ENCODE measurements around the gene IFI44. TPM values are rescaled to one million over a fixed set of nuclear protein-coding genes. Genes with fewer than 3 reads are reported as not detected.

The IFI44 gene
- polyA plus RNA-seq, 1 of the 3 experiments (the other 2 are of a cell fraction): 6.5 TPM

DNA sequence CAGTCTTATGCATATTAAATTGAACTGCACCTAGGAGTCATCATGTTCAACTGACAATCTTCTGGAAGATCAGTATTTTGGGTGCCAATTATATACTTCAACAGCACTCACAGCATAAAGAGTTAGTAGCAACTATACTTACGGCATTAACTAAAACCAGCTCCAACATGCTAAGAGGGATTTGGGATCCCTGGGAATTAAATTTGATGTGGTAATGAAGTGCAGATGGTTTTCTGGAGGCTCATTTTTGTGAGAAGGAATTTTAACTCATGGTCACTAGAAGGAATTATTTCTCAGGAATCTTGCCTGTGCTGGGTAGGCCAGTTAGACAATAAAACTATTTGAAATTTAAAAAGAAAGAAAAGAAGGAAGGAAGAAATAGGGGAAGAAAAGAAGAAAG lies 18.3 kb downstream of the IFI44 start:
- ChIA-PET CTCF (interaction anchor here (0.6 to 4.2 kb wide), 4 partner anchors 8 to 524 kb away, joined by 3 to 27 read pairs (median 7); no protein-coding TSS in a partner anchor), POLR2A (no interaction called here)
- WGBS (ENCODE audit: low lambda C conversion rate): 64% methylated on average over 1 of the region's 1 CpG
- H3K36me3 ChIP-seq (replicated peaks in 1 of 2; ENCODE audit: control insufficient read depth in 1 of 2, insufficient read depth in 2 of 2, low read length in 1 of 2): peaks cover 0 to 5% of the 10 kb centered on the region in 2 experiments
- H3K9me2 ChIP-seq: no peaks in the 10 kb centered on the region
- no peak overlapping the region for H2AFZ ChIP-seq (ENCODE audit: low read depth)
- peak; percentile 9 for DNase-seq
- H3K9me3 ChIP-seq: no peaks in the 10 kb centered on the region
- H4K20me1 ChIP-seq (ENCODE audit: insufficient read depth): no peaks in the 10 kb centered on the region
- H3K9ac ChIP-seq: no peak overlapping the region
- no peaks in the 10 kb centered on the region for H3F3A ChIP-seq (replicated peaks; ENCODE audit: insufficient read depth)
- H3K4me3 ChIP-seq (ENCODE audit: low read depth in 2 of 2, low read length in 1 of 2): no peak overlapping the region
- TF ChIP-seq, protein P1, sequence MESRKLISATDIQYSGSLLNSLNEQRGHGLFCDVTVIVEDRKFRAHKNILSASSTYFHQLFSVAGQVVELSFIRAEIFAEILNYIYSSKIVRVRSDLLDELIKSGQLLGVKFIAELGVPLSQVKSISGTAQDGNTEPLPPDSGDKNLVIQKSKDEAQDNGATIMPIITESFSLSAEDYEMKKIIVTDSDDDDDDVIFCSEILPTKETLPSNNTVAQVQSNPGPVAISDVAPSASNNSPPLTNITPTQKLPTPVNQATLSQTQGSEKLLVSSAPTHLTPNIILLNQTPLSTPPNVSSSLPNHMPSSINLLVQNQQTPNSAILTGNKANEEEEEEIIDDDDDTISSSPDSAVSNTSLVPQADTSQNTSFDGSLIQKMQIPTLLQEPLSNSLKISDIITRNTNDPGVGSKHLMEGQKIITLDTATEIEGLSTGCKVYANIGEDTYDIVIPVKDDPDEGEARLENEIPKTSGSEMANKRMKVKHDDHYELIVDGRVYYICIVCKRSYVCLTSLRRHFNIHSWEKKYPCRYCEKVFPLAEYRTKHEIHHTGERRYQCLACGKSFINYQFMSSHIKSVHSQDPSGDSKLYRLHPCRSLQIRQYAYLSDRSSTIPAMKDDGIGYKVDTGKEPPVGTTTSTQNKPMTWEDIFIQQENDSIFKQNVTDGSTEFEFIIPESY (IDR thresholded peaks at IDR 0.05; ENCODE audit: borderline replicate concordance, low read depth): no peak
- TF ChIP-seq TCF12 (IDR thresholded peaks at IDR 0.05): peak; percentile 28; the same call in 1 of the 2 replicates
- no peak for TF ChIP-seq YY1 (IDR thresholded peaks at IDR 0.05; ENCODE audit: low read depth)
- no peak for TF ChIP-seq FOXM1 (IDR thresholded peaks at IDR 0.05; ENCODE audit: low read depth)
- peak; percentile 82 for TF ChIP-seq RCOR1 (IDR thresholded peaks at IDR 0.05; ENCODE audit: low read length)
- no peak overlapping the region for H3K4me2 ChIP-seq
- H3K4me1 ChIP-seq (ENCODE audit: control insufficient read depth in 1 of 2, insufficient read depth in 2 of 2, low read depth in 1 of 2, low read length in 1 of 2): peaks cover 0 to 2% of the 10 kb centered on the region in 2 experiments; a peak in 1 of 4 replicates
- no peaks in the 10 kb centered on the region for H3K27me3 ChIP-seq (ENCODE audit: insufficient read depth)
- H3K79me2 ChIP-seq (ENCODE audit: insufficient read depth): no peaks in the 10 kb centered on the region
- peak overlapping the region in 1 of 2 experiments; percentile 91; a peak in 2 of 4 replicates for H3K27ac ChIP-seq (ENCODE audit: low read depth in 2 of 2, low read length in 1 of 2)

DNA sequence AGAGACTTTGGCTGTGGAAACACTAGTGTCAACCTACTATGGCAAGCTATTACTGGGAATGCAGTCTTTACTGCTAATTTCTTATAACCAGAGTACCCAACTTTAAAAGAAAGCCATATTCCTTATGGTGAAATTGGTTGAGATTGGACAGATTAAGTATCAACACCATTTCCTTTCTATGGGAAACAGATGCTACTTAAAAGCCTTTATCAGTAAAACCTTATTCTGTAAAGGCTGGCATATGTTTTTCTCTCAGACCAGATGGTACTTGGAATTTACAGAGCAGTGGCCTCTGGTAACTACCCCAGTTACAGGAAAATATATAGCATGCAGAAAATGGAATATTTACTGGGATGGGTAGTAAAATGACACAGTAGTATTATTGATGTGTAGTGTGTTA lies 18.8 kb downstream of the IFI44 start:
- ChIA-PET POLR2A (no interaction called here), CTCF (interaction anchor here (1.4 to 4.2 kb wide), 4 partner anchors 8 to 51 kb away, joined by 3 to 27 read pairs (median 14); no protein-coding TSS in a partner anchor)
- Histone ChIP-seq H3K9ac (no peak overlapping the region), H2AFZ (ENCODE audit: low read depth) (no peak overlapping the region), H3K4me1 (ENCODE audit: control insufficient read depth in 1 of 2, insufficient read depth in 2 of 2, low read depth in 1 of 2, low read length in 1 of 2) (peaks cover 0 to 2% of the 10 kb centered on the region in 2 experiments; a peak in 1 of 4 replicates), H3K27me3 (ENCODE audit: insufficient read depth) (no peaks in the 10 kb centered on the region), H3K36me3 (replicated peaks in 1 of 2; ENCODE audit: control insufficient read depth in 1 of 2, insufficient read depth in 2 of 2, low read length in 1 of 2) (peaks cover 0 to 2% of the 10 kb centered on the region in 2 experiments), H3K9me2 (no peaks in the 10 kb centered on the region), H3K9me3 (no peaks in the 10 kb centered on the region), H3K27ac (ENCODE audit: low read depth in 2 of 2, low read length in 1 of 2) (peak overlapping the region in 1 of 2 experiments; percentile 91; a peak in 2 of 4 replicates), H3K79me2 (ENCODE audit: insufficient read depth) (no peaks in the 10 kb centered on the region), H3K4me2 (no peak overlapping the region), H3K4me3 (ENCODE audit: low read depth in 2 of 2, low read length in 1 of 2) (no peak overlapping the region), H4K20me1 (ENCODE audit: insufficient read depth) (no peaks in the 10 kb centered on the region), H3F3A (replicated peaks; ENCODE audit: insufficient read depth) (no peaks in the 10 kb centered on the region)
- TF ChIP-seq, protein P2, sequence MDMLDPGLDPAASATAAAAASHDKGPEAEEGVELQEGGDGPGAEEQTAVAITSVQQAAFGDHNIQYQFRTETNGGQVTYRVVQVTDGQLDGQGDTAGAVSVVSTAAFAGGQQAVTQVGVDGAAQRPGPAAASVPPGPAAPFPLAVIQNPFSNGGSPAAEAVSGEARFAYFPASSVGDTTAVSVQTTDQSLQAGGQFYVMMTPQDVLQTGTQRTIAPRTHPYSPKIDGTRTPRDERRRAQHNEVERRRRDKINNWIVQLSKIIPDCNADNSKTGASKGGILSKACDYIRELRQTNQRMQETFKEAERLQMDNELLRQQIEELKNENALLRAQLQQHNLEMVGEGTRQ (IDR thresholded peaks at IDR 0.05; ENCODE audit: borderline replicate concordance, low read depth, low read length): no peak
- TF ChIP-seq, protein P3, sequence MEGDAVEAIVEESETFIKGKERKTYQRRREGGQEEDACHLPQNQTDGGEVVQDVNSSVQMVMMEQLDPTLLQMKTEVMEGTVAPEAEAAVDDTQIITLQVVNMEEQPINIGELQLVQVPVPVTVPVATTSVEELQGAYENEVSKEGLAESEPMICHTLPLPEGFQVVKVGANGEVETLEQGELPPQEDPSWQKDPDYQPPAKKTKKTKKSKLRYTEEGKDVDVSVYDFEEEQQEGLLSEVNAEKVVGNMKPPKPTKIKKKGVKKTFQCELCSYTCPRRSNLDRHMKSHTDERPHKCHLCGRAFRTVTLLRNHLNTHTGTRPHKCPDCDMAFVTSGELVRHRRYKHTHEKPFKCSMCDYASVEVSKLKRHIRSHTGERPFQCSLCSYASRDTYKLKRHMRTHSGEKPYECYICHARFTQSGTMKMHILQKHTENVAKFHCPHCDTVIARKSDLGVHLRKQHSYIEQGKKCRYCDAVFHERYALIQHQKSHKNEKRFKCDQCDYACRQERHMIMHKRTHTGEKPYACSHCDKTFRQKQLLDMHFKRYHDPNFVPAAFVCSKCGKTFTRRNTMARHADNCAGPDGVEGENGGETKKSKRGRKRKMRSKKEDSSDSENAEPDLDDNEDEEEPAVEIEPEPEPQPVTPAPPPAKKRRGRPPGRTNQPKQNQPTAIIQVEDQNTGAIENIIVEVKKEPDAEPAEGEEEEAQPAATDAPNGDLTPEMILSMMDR (IDR thresholded peaks at IDR 0.05): no peak
- TF ChIP-seq CHD2 (IDR thresholded peaks at IDR 0.05; ENCODE audit: low read length, partially characterized antibody): peak; percentile 74
- TF ChIP-seq RCOR1 (IDR thresholded peaks at IDR 0.05; ENCODE audit: low read length): peak; percentile 79; the same call in 1 of the 2 replicates
- no peak for TF ChIP-seq SMC3 (IDR thresholded peaks at IDR 0.05; ENCODE audit: low read depth, low read length)
- peak in 1 of 2 experiments; percentile 83; a peak in 1 of 4 replicates for TF ChIP-seq EP300 (IDR thresholded peaks at IDR 0.05; ENCODE audit: borderline replicate concordance in 1 of 2, low read depth in 1 of 2, low read length in 1 of 2)
- no peak for TF ChIP-seq FOSL2 (IDR thresholded peaks at IDR 0.05; ENCODE audit: borderline replicate concordance, low read depth)
- TF ChIP-seq RAD21 (IDR thresholded peaks at IDR 0.05; ENCODE audit: low read length): no peak
- TF ChIP-seq RXRA (IDR thresholded peaks at IDR 0.05; ENCODE audit: borderline replicate concordance, low read depth): no peak
- 0 out of 2 replicates have a peak, but pooled peaks have one; percentile 14 for TF ChIP-seq POLR2AphosphoS5 (IDR thresholded peaks at IDR 0.05; ENCODE audit: low read depth, low read length)
- TF ChIP-seq EZH2phosphoT487 (IDR thresholded peaks at IDR 0.05; ENCODE audit: borderline replicate concordance, low read depth): no peak
- peak; percentile 79 for TF ChIP-seq GATA2 (CRISPR knock-in tag; IDR thresholded peaks at IDR 0.05)
- peak; percentile 64 for TF ChIP-seq TCF12 (IDR thresholded peaks at IDR 0.05)
- DNase-seq: peak; percentile 40
